ENCODE results near the gene SDK1. TPM values are rescaled to one million over a fixed set of nuclear protein-coding genes. Genes with fewer than 3 reads are reported as not detected.

SDK1 gene
- total and polyA plus RNA-seq, 4 experiments from 2014 or later = 0.06 to 0.26 TPM; not detected in 2

DNA sequence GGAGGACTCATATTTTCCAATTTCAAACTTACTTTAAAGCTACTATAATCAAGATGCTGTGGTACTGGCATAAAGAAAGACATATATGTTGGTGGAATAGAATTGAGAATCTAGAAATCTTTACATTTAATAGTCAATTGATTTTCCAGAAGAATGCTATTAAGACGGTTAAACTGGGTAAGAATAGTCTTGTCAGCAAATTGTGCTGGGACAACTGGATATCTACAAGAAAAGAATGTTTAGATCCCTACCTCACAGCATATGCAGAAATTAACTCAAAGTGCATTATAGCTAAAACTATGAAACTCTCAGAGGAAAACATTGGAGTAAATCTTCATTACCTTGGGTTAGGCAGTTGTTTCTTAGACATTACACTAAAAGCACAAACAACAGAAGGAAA lies 203.3 kb downstream of the SDK1 start:
- no peaks in the 10 kb centered on the region for H3K4me1 Mint-ChIP-seq
- Histone ChIP-seq H3K27ac (ENCODE audit: low read depth, low read length) (no peak overlapping the region), H3K4me3 (ENCODE audit: low read length in 2 of 2) (no peak overlapping the region), H3K36me3 (ENCODE audit: insufficient read depth, low read length) (no peaks in the 10 kb centered on the region), H3K27me3 (ENCODE audit: insufficient read depth, low read length) (no peaks in the 10 kb centered on the region), H3K4me1 (ENCODE audit: insufficient read depth, low read length) (no peaks in the 10 kb centered on the region), H3K9me3 (ENCODE audit: control insufficient read depth in 1 of 2, low read length in 2 of 2) (peaks cover 0 to 2% of the 10 kb centered on the region in 2 donors)
- no peak overlapping the region for H3K4me3 Mint-ChIP-seq
- intact Hi-C loops (cut with micrococcal nuclease) = no loop called here
- H3K9me3 Mint-ChIP-seq = peaks cover 2 to 76% (median 50%) of the 10 kb centered on the region in 8 donors
- no peak for DNase-seq
- POLR2A ChIA-PET (ENCODE audit: partially characterized antibody) = no interaction called here
- peaks cover 0 to 9% of the 10 kb centered on the region in 2 donors for H3K36me3 Mint-ChIP-seq
- H3K27me3 Mint-ChIP-seq = peaks cover 6 to 7% of the 10 kb centered on the region in 2 donors
- H3K27ac Mint-ChIP-seq = no peak overlapping the region
- CTCF ChIA-PET (ENCODE audit: partially characterized antibody) = no interaction called here

DNA sequence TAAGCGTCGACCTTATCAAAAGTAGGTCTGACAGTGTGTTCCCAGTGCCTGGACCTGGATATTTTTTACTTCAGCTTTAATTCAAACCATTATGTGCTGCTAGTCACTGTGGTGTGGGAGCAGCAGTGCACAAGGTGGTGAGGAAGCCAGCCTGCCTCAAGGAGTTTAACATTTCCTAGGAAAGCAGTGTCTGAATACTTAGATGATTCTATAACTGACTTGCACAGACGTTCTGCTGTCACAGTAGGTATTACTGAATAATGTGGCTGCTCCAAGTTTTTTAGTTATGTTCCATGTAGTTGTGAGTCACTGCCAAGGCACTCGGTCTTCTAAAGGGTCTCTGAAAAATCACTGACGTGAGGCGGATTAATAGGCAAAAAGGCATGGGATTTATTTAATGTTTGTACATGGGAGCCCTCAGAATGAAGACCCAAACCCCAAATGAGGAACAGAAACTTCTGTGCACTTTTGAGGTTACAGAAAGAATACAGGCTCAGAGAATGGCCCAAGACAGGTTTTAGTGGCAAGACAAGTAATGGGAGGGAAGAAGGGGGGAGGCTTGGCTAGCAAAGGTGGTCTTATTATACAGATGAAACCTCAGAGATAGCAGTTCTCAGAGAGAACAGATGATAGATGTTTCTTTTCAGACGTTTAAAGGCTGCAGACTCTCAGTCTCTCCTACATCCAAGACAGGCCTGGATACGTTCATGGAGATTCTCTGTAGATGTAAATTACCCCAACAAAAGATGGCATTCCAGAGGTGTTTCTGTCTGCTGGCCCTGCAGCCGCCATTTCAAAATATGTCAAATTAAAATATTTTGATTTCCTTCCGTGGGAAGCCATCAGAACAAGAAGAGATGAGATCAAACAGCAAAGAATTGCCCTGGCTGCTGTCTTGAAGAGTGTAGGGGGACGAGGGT lies 209.3 kb downstream of the SDK1 start:
- no peak overlapping the region for H3K4me3 ChIP-seq (ENCODE audit: low read length in 2 of 2)
- peaks cover 1 to 12% of the 10 kb centered on the region in 2 donors for H3K27me3 Mint-ChIP-seq

DNA sequence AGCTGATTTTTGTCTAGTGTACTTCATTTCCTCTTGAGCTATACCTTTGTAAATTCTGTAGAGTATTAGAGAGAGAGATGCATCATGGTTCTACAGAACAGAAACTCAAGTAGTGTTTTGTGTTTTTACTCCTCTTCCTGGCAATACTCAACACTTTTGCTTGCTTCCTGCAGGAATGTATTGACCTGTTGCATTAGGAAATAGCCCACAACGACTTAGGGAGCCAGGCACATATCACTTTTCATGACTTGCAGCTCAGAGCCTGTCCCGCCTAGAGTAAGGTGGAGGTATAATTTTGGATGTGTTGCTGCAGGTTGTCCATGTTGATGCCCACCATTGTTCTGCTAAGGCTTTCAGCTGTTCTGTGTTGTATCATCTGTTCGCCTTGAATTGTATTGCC lies 216.3 kb downstream of the SDK1 start:
- no peak overlapping the region for H3K4me3 ChIP-seq (ENCODE audit: low read length in 2 of 2)
- no peaks in the 10 kb centered on the region for H3K4me1 Mint-ChIP-seq
- H3K27ac ChIP-seq (ENCODE audit: low read depth, low read length) = no peak overlapping the region
- ChIA-PET POLR2A (ENCODE audit: partially characterized antibody) (no interaction called here), CTCF (ENCODE audit: partially characterized antibody) (no interaction called here)
- no peak overlapping the region for H3K4me3 Mint-ChIP-seq
- H3K36me3 ChIP-seq (ENCODE audit: insufficient read depth, low read length) = no peaks in the 10 kb centered on the region
- H3K27ac Mint-ChIP-seq = peak overlapping the region in 1 of 7 donors; percentile 30
- DNase-seq = no peak
- no peaks in the 10 kb centered on the region for H3K9me3 ChIP-seq (ENCODE audit: control insufficient read depth in 1 of 2, low read length in 2 of 2)
- H3K4me1 ChIP-seq (ENCODE audit: insufficient read depth, low read length) = no peaks in the 10 kb centered on the region
- peaks cover 1 to 6% of the 10 kb centered on the region in 2 donors for H3K27me3 Mint-ChIP-seq
- no peaks in the 10 kb centered on the region for H3K36me3 Mint-ChIP-seq
- intact Hi-C loops (cut with micrococcal nuclease) = no loop called here
- no peaks in the 10 kb centered on the region for H3K9me3 Mint-ChIP-seq
- no peaks in the 10 kb centered on the region for H3K27me3 ChIP-seq (ENCODE audit: insufficient read depth, low read length)

More for the DNA sequence above, 209.3 kb downstream of the SDK1 start:
- Mint-ChIP-seq H3K36me3 (peaks cover 0 to 7% of the 10 kb centered on the region in 2 donors), H3K27ac (no peak overlapping the region), H3K4me1 (no peaks in the 10 kb centered on the region), H3K9me3 (peaks cover 0 to 29% (median 24%) of the 10 kb centered on the region in 8 donors), H3K4me3 (no peak overlapping the region)
- ChIA-PET CTCF (ENCODE audit: partially characterized antibody) (no interaction called here), POLR2A (ENCODE audit: partially characterized antibody) (no interaction called here)
- intact Hi-C loops (cut with micrococcal nuclease) = no loop called here
- no peak for DNase-seq
- no peak overlapping the region for H3K27ac ChIP-seq (ENCODE audit: low read depth, low read length)
- H3K4me1 ChIP-seq (ENCODE audit: insufficient read depth, low read length) = no peaks in the 10 kb centered on the region
- H3K36me3 ChIP-seq (ENCODE audit: insufficient read depth, low read length) = no peaks in the 10 kb centered on the region
- H3K27me3 ChIP-seq (ENCODE audit: insufficient read depth, low read length) = no peaks in the 10 kb centered on the region
- peaks cover 0 to 2% of the 10 kb centered on the region in 2 donors for H3K9me3 ChIP-seq (ENCODE audit: control insufficient read depth in 1 of 2, low read length in 2 of 2)

DNA sequence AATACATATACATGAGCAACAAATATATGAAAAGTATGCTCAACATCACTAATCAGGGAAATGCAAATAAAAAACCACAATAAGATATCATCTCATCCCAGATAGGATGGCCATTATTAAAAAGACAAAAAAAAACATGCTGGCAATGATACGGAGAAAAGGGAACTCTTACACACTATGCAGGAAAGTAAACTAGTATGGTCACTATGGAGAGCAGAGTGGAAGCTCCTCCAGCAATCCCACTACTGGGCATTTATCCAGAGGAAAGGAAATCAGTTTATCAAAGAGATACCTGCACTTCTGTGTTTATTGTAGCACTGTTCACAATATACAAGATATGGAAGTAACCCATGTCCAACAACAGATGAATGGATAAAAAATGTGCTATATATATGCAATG lies 217.5 kb downstream of the SDK1 start:
- Mint-ChIP-seq H3K9me3 (no peaks in the 10 kb centered on the region), H3K36me3 (no peaks in the 10 kb centered on the region), H3K4me1 (no peaks in the 10 kb centered on the region), H3K27ac (no peak overlapping the region), H3K27me3 (peaks cover 1 to 6% of the 10 kb centered on the region in 2 donors), H3K4me3 (no peak overlapping the region)
- no peak overlapping the region for H3K27ac ChIP-seq (ENCODE audit: low read depth, low read length)
- intact Hi-C loops (cut with micrococcal nuclease) = no loop called here
- no peaks in the 10 kb centered on the region for H3K27me3 ChIP-seq (ENCODE audit: insufficient read depth, low read length)
- H3K4me1 ChIP-seq (ENCODE audit: insufficient read depth, low read length) = no peaks in the 10 kb centered on the region
- no peak for DNase-seq
- no peaks in the 10 kb centered on the region for H3K9me3 ChIP-seq (ENCODE audit: control insufficient read depth in 1 of 2, low read length in 2 of 2)
- ChIA-PET CTCF (ENCODE audit: partially characterized antibody) (no interaction called here), POLR2A (ENCODE audit: partially characterized antibody) (no interaction called here)
- H3K36me3 ChIP-seq (ENCODE audit: insufficient read depth, low read length) = no peaks in the 10 kb centered on the region
- no peak overlapping the region for H3K4me3 ChIP-seq (ENCODE audit: low read length in 2 of 2)

DNA sequence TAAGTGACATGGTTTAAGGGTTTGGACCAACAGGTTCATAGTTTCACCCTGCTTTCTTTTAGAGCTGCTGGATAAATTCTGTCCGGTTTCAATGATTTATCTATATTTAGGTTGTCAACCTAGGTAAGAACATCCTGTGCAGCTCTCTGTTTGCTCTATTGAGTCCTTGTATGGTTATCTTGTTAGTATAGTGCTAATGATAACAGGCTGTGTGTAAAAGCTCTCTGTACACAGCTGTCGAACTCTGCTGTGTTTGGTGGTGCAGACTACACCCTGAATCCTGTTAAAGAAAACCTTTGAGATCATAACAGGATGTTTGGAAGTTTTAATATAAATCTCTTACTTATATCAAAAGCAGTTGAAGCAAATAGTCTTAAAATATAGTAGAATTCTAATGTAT lies 219.2 kb downstream of the SDK1 start:
- H3K4me3 Mint-ChIP-seq = no peak overlapping the region
- no peaks in the 10 kb centered on the region for H3K36me3 ChIP-seq (ENCODE audit: insufficient read depth, low read length)
- peaks cover 1 to 7% of the 10 kb centered on the region in 2 donors for H3K27me3 Mint-ChIP-seq
- POLR2A ChIA-PET (ENCODE audit: partially characterized antibody) = no interaction called here
- no peaks in the 10 kb centered on the region for H3K9me3 Mint-ChIP-seq
- H3K36me3 Mint-ChIP-seq = no peaks in the 10 kb centered on the region
- H3K27ac Mint-ChIP-seq = no peak overlapping the region
- H3K4me3 ChIP-seq (ENCODE audit: low read length in 2 of 2) = no peak overlapping the region
- no peak overlapping the region for H3K27ac ChIP-seq (ENCODE audit: low read depth, low read length)
- intact Hi-C loops (cut with micrococcal nuclease) = no loop called here
- no peaks in the 10 kb centered on the region for H3K27me3 ChIP-seq (ENCODE audit: insufficient read depth, low read length)
- no peak for DNase-seq
- H3K4me1 Mint-ChIP-seq = no peaks in the 10 kb centered on the region
- CTCF ChIA-PET (ENCODE audit: partially characterized antibody) = no interaction called here
- no peaks in the 10 kb centered on the region for H3K4me1 ChIP-seq (ENCODE audit: insufficient read depth, low read length)
- H3K9me3 ChIP-seq (ENCODE audit: control insufficient read depth in 1 of 2, low read length in 2 of 2) = no peaks in the 10 kb centered on the region

DNA sequence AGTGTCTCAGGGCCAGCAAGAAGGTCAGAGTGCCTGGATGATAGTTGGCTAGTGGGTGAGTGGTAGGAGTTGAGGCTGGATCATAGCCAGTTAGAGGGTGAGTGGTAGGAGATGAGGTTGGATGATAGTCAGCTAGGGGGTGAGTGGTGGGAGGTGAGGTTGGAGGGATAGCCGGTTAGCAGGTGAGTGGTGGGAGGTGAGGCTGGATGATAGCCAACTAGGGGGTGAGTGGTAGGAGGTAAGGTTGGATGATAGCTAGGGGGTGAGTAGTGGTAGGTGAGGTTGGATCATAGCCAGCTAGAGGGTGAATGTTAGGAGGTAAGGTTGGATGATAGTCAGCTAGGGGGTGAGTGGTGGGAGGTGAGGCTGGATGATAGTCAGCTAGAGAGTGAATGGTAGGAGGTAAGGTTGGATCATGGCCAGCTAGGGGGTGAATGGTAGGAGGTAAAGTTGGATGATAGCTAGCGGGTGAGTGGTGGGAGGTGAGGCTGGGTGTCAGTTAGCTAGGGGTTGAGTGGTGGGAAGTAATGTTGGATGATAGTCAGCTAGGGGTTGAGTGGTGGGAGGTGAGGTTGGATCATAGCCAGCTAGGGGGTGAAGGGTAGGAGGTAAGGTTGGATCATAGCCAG lies 226.6 kb downstream of the SDK1 start:
- H3K4me3 ChIP-seq (ENCODE audit: low read length in 2 of 2) = no peak overlapping the region
- H3K36me3 Mint-ChIP-seq = no peaks in the 10 kb centered on the region
- H3K27ac Mint-ChIP-seq = no peak overlapping the region
- H3K9me3 ChIP-seq (ENCODE audit: control insufficient read depth in 1 of 2, low read length in 2 of 2) = no peaks in the 10 kb centered on the region
- H3K27ac ChIP-seq (ENCODE audit: low read depth, low read length) = no peak overlapping the region
- no peak for DNase-seq
- ChIA-PET CTCF (ENCODE audit: partially characterized antibody) (no interaction called here), POLR2A (ENCODE audit: partially characterized antibody) (no interaction called here)
- H3K4me3 Mint-ChIP-seq = peak overlapping the region in 1 of 8 donors; percentile 3
- H3K27me3 Mint-ChIP-seq = peaks cover 0 to 8% of the 10 kb centered on the region in 2 donors
- H3K4me1 ChIP-seq (ENCODE audit: insufficient read depth, low read length) = no peaks in the 10 kb centered on the region
- intact Hi-C loops (cut with micrococcal nuclease) = no loop called here
- H3K4me1 Mint-ChIP-seq = no peaks in the 10 kb centered on the region
- H3K27me3 ChIP-seq (ENCODE audit: insufficient read depth, low read length) = no peaks in the 10 kb centered on the region
- no peaks in the 10 kb centered on the region for H3K9me3 Mint-ChIP-seq
- no peaks in the 10 kb centered on the region for H3K36me3 ChIP-seq (ENCODE audit: insufficient read depth, low read length)

DNA sequence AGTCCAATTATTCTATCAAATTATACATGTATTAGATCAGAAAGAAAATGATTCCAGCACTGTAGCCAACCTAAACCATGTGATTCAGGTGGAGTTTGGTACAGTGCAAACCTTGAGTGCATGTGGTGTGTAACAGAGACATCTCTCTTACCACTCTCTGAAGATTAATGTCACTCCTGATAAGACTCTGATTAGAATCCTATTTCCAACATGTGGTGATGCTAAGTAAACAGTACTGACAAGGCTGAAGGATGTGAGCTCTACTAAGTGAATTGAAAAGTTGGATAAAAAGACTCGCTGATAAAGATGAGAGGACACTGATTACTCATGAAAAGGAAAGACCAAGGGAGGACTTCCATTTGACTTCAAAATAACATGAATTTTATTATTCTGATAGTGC lies 232.0 kb downstream of the SDK1 start:
- Histone ChIP-seq H3K36me3 (ENCODE audit: insufficient read depth, low read length) (no peaks in the 10 kb centered on the region), H3K27me3 (ENCODE audit: insufficient read depth, low read length) (no peaks in the 10 kb centered on the region), H3K9me3 (ENCODE audit: control insufficient read depth in 1 of 2, low read length in 2 of 2) (no peaks in the 10 kb centered on the region), H3K4me1 (ENCODE audit: insufficient read depth, low read length) (no peaks in the 10 kb centered on the region), H3K4me3 (ENCODE audit: low read length in 2 of 2) (no peak overlapping the region), H3K27ac (ENCODE audit: low read depth, low read length) (no peak overlapping the region)
- Mint-ChIP-seq H3K27ac (no peak overlapping the region), H3K4me3 (no peak overlapping the region), H3K27me3 (no peaks in the 10 kb centered on the region), H3K4me1 (peaks cover 0 to 5% (median 2%) of the 10 kb centered on the region in 4 donors), H3K9me3 (no peaks in the 10 kb centered on the region), H3K36me3 (no peaks in the 10 kb centered on the region)
- CTCF ChIA-PET (ENCODE audit: partially characterized antibody) = no interaction called here
- intact Hi-C loops (cut with micrococcal nuclease) = no loop called here
- DNase-seq = no peak
- POLR2A ChIA-PET (ENCODE audit: partially characterized antibody) = no interaction called here

Measured in CD4-positive, alpha-beta memory T cell (primary cell).